Measurements from ENCODE around the gene IGSF22.
A peak's percentile ranks its signal among the peaks of the same experiment; 100 is the strongest.
"Not testable (repeated sequence)": the region's sequence is repeated elsewhere in the genome, so short reads cannot be mapped to it uniquely, and the experiment has no call there.

Gene IGSF22

DNA sequence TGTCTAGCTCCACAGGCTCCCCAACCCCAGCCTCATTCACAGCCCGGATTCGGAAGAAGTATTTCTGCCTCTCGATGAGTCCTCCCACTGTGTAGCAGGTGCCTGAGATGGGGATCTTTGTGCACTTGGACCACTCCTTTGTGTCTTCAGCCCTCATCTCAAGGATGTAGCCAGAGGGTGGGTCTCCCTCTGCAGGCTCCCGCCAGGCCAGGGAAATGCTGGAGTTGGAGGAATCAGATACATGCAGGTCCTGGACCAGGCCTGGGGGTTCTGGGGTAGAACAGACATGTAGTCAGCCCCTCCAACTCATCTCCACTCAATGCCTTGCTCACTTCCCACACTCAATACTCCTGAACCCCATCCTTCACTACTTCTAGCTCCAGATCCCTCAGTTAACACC lies 16.6 kb downstream of the IGSF22 start:
- no peak for DNase-seq

DNA sequence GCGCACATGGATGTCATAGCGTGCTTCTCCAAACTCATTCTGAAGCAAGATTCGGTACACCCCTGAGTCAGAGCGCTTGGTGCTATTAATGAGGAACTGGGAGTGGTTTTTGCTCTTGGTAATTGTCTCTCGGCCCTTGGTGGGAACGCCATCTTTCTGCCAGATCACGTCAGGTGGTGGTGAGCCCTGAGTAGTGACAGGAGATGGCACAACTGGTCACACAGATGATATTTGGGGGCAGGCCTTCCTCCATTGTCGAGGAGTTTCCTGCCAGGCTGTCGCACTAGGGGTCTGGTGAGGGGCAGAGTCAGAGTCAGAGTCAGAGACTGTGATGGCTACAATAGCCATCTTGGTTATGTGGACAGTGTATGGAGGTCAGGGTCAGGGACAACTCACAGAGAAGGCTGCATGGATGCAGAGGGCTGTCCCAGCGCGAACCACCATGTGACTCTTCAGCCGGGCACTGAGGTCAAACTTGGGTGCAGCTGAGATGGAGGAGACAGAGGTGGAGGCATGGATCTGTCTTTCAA lies 18.1 kb downstream of the IGSF22 start:
- no peak for DNase-seq

DNA sequence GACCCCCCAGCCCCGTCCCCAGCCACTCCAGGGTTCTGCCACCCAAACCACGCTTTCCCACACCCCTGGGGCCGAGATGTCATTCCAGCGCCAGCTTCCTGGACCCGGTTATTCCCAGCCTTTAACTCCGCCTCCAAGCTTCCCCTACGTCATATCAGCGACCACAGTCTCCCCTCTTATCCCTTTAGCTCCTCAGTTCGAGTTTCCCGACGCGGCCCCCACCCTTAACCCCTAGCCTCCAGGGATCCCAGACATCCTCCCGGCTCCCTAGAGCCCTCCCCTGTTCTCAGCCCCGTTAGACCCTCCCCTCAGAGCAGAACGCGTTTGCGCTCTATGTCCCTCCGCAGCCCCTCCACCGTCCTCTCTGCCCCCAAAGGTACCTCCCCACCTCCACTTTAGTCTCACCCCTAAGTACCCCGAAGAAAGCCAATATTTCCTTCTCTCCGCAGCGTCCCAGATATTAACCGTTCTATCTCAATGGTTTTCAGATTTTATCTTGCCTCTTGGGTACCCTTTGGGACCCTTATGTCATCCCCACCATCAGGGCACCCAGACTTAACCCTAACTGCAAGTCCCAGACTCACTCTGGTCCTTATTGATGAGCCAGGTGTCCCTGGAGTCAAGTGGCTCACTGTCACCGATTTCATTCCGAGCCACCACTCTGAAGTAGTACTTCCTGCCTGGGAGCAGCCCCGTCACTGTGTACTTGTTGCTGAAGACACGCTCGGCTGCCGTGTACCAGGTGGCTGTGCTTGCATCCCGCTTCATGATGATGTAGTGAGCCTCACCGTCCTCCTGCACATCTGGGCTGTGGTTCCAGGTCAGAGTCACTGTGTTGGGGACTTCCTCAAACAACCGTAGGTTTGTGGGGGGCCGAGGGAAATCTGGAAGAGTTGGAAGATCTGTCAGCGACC lies 19.4 kb downstream of the IGSF22 start:
- peak; percentile 63 for DNase-seq

DNA sequence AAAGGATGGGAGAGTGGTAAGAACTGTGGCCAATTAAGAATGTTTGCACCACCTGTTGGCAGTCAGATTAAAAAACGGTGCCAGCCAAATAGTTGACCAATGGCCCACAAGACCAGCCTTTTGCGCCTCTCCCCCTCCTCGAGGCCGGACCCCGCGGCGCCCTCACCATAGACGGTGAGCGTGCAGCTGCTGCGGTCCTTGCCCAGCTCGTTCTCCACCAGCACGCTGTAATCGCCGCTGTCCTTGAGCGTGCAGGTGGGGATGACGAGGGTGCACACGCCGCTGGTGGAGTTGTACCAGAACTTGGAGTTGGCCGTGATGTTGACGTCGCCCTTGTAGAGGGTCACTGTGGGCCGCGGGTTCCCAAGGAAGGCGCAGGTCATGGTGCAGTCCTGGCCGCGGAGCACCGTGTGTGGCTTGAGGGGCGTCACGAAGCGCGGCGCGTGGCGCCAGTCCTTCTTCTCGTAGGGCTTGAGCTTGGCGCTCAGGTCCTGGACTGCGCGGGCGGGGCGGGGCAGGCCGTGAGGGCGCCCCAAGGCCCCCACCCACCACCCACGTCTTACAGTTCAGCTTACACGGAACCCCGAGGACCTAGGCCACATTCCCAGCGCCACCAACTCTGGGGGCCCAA lies 20.2 kb downstream of the IGSF22 start:
- peak; percentile 26 for DNase-seq

DNA sequence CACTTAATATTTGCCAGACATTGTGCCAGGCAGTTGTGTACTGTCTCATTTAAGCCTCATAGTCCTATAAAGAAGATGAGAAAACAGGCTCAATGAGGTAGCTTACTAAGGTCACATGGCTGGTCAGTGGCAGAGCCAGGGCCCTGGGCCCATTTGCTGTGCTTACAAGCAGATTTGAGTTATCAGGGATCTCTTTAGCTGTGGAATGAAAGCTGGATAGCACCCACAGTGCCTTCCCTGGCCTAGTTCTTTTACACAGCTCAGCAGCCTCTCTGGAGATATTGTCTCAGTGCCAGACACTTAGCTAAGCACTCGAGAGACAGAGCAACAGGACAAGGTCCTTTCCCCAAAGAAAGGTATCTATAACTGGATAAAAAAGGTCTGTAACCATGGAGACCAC lies 21.3 kb downstream of the IGSF22 start:
- DNase-seq, result no peak

DNA sequence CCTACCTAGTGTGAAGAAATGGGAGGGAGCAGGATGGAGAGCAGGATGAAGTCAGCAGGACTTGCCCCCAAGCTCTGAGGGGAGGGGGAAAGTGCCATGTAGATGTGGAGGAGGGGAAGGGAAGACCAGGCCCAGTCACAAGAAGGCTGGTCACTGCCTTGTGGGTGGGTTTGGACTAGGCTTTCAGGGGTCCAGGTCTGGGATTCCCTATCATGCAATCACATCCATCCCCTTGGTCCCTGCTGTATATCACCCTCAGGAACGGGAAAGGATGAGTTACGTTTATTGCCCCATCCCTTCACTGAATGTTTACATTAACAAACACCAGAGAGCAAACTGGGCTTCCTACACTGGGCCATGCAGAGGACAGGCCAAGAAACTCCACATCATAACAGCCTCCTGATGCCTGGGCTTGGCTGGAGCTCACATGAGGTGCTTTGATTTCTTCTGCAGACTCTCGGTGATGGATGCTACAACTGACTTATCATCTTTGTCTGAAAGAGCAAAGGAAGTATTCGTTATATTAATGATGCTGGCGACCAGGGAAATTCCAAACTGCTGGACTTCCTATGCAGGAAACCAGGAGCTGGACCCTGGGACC lies 21.8 kb downstream of the IGSF22 start:
- DNase-seq, result no peak

DNA sequence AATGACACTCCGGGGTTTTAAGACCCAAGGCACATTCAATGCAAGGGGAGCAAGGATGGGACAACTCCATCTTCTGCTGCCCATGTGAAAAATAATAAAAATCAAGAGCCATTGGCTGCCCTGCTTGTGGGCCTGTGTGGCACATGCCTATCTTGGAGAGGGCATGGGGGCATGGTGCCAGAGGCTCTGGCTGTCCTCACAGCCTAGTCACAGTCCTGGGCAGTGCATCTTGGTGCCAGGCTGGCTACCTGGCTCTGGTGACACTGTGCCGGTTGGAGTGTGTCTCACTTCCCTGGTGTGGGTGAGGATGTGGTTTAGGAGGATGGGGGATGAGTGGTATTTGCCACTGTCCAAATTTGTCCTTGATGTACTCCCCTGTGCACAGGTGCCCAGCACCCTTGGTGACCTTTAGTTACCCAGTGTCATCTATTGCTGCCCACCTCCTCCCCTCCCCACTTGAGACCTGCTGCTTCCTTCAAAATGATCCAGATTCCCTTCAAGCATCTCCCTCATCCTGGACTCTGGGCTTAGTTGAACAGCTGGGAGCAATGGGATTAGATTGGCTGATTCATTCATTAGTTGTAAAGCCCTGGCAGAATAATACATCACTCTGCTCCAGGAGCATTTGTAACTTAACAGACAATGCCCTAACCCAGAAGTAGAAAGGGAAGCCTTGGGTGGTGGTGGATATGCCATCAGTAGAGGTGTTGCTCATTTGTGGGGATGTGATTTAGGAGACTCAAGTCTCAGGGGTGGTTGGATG lies 22.8 kb downstream of the IGSF22 start:
- DNase-seq, result no peak

DNA sequence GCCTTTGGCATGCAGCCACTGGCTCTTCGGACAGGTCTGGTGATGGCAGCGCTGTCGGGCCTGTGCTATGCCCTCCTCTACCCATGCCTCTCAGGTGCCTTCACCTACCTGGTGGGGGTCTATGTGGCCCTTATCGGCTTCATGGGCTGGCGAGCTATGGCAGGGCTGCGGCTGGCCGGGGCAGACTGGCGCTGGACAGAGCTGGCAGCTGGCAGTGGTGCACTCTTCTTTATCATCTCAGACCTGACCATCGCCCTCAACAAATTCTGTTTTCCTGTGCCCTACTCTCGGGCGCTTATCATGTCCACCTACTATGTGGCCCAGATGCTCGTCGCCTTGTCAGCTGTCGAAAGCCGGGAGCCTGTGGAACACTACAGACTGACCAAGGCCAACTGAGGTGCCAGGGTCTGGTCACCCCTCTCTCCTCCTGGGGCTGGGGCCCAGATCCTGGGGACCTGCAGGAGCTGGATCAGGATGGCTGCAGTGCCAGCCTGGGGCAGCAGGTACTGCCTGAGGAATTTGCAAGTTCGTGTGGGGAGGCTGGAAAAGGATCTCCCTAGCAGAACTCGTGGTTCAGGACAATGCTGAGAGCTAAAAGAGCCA lies 24.3 kb downstream of the IGSF22 start:
- no peak for DNase-seq

DNA sequence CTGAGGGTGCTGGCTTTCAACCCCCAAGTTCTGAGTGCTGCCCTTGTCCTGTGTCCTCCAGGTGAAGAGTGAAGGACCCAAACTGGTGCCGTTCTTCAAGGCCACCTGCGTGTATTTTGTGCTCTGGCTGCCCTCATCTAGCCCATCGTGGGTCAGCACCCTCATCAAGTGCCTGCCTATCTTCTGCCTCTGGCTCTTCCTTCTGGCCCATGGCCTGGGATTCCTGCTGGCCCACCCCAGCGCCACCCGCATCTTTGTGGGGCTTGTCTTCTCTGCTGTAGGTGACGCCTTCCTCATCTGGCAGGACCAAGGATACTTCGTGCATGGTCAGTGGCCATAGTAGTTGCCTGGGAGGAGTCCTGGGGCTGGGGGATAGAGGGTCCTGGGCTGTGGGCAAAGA lies 25.1 kb downstream of the IGSF22 start:
- no peak for DNase-seq

DNA sequence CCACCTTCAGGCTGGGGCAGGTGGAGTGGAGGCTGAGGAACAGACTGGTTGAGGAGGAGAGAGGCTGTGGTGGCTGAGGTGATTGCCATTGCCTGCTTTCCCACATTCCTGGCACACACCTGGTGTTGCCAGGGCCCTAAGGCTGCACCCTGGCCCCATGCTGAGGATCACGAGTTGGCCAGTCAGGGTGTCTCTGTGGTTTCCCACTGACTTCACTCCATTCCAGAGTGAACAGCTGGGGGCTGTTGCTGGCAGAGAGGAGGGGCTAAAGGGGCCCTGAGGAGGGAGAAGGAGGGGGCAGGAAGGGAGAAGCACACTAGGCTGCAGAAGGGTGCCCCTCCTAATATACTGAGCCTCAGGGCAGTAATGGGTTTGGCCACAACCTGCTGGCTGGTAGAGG lies 25.6 kb downstream of the IGSF22 start:
- no peak for DNase-seq

DNA sequence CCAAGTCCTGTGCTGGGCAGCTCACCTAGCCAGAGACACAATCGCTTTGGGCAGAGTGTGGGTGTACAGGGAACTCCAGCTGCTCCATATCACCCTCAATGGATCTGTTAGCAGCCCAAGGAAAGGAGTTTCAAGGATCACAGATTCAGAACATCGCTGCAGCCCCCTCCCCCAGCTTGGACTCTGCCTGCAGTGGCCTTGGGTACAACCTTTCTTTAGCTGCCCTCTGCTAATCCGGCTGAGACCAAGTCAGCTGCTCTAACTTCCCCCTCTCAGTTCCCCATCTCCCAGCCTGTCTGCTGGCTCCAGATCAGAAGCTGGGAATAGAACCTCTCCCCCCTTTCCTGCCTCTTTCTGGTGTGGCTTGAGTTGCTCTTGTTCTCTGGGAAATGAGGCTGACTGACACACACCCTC lies 26.1 kb downstream of the IGSF22 start:
- DNase-seq, result no peak

DNA sequence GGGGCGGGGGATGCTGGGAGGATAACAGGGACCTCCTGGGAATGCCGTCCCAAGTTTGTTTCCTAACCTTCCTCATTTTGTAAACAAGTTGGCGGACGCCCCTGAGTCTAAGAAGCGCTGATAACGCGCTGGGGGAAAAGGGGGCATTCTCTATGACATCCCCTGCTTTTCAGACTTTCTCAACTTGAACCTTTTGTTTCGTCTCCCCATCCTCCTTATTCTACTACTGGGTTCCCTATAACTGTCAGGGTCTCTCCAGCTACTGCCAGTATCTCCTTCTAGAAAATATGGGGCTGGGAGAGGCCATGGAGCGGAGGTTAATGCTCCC lies 26.8 kb downstream of the IGSF22 start:
- no peak for DNase-seq

DNA sequence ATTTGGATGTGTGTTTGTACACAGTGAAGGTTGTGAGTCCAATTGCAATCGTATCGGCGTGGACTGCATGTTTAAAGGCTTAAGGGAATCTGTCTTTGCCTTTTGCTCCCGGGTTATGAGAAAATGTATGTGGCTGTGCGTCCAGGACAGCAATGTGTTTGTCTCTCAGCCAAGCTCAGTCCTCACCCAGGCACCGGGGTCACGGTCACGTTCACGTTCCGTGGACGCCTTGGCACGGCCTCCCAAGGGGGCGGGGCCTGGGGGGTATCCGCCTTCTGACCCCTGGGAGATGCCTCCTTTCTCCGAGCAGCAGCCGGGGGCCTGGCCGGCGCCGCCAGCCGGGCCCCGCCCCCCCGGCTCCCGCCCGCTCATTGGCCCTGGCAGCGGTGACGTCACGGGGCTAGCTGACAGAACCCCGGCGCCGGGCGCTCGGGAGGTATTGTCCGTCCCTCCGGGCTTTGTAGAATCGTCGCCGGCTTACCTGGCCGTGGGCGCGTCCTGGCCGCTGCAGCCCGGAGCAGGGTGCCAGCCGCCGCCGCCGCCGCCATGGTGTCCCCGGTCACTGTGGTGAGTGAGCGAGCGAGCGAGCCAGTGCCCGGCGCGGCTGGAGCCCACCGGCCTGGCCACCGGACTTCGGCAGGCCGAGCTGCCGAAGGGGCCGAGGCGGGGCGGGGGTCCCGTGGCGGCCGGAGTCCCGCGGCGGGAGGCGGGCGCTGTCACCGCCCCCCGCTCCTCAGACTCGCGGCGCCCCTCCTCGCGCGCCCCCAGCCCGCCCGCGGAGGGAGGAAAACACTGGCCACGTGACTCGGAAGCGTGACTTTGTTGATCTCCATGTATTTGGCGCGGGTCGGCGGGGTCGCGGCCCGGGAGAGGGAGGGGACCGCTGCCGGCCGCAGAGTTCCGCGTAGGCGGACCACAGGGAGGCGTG lies 27.4 kb downstream of the IGSF22 start, which contains the start of gene TMEM86A:
TSS of gene TMEM86A (plus strand) at position 439 of the 928 bp plus-strand sequence. CDS start at position 547, 108 bp downstream.
- peak; percentile 94 for DNase-seq

DNA sequence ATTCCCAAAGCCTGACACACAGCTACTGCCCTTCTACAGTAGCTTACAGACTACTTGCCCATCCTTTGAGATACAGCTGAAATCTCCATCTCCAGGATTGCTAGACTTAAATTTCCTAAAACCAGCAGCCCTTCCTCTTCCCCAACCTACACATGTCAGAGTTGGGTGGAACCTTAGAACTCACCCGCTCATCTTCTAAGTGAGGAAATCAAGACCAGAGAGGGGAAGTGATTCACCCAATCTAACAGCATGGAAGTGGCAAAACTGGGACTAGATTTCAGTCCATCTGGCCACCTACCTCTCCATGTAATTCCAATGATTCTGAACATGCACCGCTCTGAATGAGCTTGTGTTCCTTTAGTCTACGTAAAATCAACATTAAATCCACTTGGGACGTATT lies 28.4 kb downstream of the IGSF22 start:
- no peak for DNase-seq

DNA sequence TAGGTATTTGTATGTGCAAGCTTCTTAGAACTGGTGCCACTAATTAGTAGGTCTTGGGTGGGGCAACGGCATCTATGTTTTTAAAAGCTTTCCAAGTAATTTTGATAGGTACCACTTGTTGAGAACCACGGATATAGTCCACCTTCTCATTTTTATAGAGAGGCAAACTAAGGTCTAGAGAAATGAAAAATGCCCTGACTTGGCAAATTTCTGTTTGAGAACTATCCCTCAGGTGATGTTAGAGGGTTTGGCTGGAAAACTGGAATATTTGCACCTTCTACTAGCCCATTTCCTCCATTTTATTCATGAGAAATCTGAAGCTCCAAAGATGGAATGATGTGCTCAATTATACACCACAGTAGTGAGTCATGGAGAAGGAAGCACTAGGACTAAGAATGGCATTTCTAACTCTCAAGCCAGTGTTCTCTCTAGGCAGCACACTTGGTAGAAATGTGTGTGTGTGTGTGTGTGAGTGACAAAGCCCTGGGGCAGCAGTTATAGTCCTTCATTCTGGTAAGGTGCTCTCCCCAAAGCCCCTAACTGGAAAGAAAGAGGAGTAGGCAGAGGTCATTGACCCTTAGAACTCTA lies 29.3 kb downstream of the IGSF22 start:
- DNase-seq, result no peak

DNA sequence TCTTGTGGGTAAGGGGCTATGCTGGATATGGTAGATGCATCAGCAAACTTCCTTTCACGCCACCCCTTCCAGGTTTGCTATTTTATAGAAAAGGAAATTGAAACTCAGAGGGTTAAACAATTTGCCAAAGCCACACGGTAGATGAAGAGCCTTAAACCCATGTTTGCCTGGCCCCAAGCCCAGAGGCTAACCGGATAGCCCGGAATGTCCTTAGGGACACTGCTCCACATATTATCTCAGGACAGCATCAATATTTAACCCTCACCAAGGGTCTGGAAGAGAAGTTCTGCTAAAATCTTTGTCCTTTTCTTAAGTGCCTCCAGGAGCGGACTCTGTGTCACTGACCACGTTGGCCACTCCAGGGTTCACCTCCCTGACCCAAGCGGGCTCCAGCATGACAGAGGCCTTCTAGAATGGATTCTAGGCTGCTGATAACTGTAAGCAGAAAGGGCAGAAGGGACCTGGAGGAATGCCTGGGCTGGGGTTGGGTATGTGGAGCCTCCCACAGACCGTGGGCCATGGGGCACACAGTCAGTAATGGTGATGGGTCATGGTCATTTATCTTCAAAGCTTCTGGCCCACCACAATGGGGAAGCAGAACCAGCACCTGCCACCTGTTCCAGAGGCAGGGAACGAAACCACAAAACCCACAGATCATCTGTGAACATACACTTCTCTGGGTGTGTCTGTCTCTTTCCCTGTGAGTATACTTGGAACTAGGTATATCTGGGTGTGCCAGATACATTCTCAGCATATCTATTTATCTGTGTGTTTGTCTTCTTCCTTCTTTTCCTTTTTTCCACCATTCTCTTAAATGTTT lies 32.8 kb downstream of the IGSF22 start:
- no peak for DNase-seq

DNA sequence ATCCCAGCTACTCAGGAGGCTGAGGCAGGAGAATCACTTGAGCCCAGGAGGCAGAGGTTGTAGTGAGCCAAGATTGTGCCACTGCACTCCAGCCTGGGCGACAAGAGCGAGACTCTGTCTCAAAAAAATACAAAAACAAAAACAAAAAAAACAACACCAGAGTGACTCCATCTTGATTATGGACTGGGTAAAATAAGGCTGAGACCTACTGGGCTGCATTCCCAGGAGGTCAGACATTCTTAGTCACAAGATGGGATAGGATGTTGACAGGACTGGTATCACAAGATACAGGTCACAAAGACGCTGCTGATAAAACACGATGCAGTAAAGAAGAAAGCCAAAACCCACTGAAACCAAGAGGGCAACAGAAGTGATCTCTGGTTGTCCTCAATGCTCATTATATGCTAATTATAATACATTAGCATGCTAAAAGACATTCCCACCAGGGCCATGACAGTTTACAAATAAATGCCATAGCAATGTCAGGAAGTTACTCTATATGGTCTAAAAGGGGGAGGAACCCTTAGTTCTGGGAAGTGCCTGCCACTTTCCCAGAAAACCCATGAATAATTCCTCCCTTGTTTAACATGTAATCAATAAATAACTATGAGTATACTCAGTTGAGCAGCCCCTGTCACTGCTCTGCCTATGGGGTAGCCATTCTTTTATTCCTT lies 34.4 kb downstream of the IGSF22 start:
- not testable (repeated sequence) for DNase-seq

DNA sequence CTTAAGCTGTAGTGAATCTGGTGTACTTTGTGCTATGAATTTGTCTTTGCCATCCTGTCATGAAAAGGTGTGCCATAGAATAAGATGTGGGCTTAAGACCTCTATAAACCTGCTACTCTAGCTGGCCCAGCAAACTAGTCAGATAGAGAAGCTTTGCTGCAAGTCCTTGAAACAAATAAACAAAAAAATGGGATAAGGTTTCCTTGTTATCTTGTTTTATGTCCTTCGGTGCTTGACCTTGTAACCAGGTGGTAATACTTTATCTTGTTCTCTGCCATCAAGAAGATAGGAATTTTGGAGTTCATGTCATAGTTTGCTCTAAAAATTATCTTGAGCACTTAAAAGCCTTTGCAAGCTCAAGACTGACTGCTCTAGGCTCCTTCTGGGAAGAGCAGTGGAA lies 41.7 kb downstream of the IGSF22 start:
- DNase-seq, result no peak

DNA sequence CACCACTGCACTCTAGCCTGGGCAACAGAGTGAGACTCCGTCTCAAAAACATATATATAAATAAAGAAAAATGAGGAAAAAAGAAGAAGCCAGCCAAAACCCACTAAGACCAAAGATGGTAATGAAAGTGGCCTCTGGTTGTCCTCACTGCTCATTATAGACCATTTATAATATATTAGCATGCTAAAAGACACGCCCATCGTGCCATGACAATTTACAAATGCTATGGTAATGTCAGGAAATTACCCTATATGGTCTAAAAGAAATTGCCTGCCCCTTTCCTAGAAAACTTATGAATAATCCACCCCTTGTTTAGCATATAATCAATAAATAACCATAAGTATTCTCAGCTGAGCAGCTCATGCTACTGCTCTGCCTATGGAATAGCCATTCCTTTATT lies 43.5 kb downstream of the IGSF22 start:
- no peak for DNase-seq

DNA sequence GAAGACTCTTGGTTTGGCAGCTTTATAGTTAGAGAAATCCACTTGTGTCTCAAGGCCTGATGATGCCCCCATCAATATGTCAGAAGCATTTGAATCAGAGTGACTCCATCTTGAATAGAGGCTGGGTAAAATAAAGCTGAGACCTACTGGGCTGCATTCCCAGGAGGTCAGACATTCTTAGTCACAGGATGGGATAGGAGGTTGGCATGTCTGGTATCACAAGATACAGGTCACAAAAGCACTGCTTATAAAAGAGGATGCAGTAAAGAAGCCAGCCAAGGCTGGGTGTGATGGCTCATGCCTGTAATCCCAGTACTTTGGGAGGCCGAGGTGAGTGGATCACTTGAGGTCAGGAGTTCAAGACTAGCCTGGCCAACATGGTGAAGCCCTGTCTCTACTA lies 44.0 kb downstream of the IGSF22 start:
- DNase-seq, result not testable (repeated sequence)

All from NCI-H1105 (cell line).